BJ (cell line): ENCODE results near the gene DGAT2. TPM values are rescaled to one million over a fixed set of nuclear protein-coding genes. Genes with fewer than 3 reads are reported as not detected.

Experiments
- CTCF ChIA-PET: fragments of 350-600 bp; formaldehyde crosslinking; extraction: SDS; loops from one replicate; lab custom pipeline; 2021; ENCODE audit warnings: antibody characterized with exemption, inconsistent platforms; lab: Yijun Ruan, JAX
- POLR2A ChIA-PET: fragments of 300-600 bp; sonication (Branson Sonifier 250); formaldehyde crosslinking; extraction: SDS; loops from one replicate; lab custom pipeline; 2021; ENCODE audit warnings: antibody characterized with exemption; lab: Charles Lee
- DNase-seq: peaks from one replicate; pipeline ENCODE4 v3.0.0-alpha.2; 2011; ENCODE audit warnings: low read depth
- H3K27me3 ChIP-seq: 2 replicates; pipeline ENCODE4 v1.6.0; 2011; ENCODE audit warnings: low read length; ENCODE audit not compliant: control insufficient read depth, insufficient read depth
- H3K36me3 ChIP-seq: 2 replicates; pipeline ENCODE4 v1.5.1; 2011; ENCODE audit warnings: low read length; ENCODE audit not compliant: control insufficient read depth, insufficient read depth
- H3K4me3 ChIP-seq: 2 replicates; pipeline ENCODE4 v1.5.1; 2011; ENCODE audit warnings: low read depth, mild to moderate bottlenecking, control low read depth, low read length
- polyA plus RNA-seq: library from polyadenylated mRNA; depleted of rRNA; stranded (reverse); fragments of >200 nt; gene quantifications from 2 replicates; pipeline ENCODE4 v1.2.3, GENCODE V29; 2011
- TF ChIP-seq, protein P1 (sequence below): IDR thresholded peaks from 2 replicates; pipeline ENCODE4 v1.5.1; 2011; ENCODE audit warnings: low read depth, mild to moderate bottlenecking, control low read depth, inconsistent platforms, low read length, moderate library complexity; ENCODE audit not compliant: insufficient read depth

The DGAT2 gene
- polyA plus RNA-seq, 1 experiment = 2.6 TPM

DNA sequence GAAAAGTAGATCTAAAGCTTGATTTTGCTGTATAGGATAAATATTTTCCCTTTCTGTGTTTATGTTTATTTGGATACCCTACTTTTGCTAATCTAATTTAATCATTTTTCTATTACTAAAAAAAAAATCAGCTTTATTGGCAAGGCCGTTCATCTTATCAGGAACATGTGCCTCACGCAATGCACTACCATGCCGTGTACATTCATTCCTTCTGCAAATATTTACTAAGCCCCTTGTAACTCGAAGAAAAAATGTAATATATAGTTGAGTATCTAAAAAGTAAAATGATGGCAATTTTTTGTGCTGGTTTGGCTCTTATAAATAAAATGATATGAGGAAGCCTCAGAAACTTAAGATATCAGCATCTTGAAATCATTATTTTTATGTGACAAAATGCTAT lies 55.4 kb downstream of the DGAT2 start:
- POLR2A ChIA-PET = no interaction called here
- DNase-seq = no peak
- Histone ChIP-seq H3K4me3 (no peak overlapping the region), H3K27me3 (no peaks in the 10 kb centered on the region), H3K36me3 (no peaks in the 10 kb centered on the region)
- TF ChIP-seq, protein P1, sequence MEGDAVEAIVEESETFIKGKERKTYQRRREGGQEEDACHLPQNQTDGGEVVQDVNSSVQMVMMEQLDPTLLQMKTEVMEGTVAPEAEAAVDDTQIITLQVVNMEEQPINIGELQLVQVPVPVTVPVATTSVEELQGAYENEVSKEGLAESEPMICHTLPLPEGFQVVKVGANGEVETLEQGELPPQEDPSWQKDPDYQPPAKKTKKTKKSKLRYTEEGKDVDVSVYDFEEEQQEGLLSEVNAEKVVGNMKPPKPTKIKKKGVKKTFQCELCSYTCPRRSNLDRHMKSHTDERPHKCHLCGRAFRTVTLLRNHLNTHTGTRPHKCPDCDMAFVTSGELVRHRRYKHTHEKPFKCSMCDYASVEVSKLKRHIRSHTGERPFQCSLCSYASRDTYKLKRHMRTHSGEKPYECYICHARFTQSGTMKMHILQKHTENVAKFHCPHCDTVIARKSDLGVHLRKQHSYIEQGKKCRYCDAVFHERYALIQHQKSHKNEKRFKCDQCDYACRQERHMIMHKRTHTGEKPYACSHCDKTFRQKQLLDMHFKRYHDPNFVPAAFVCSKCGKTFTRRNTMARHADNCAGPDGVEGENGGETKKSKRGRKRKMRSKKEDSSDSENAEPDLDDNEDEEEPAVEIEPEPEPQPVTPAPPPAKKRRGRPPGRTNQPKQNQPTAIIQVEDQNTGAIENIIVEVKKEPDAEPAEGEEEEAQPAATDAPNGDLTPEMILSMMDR = no peak
- CTCF ChIA-PET = interaction anchor here (2.2 kb wide), 1 partner anchor 9 kb away, joined by 4 read pairs; the partner anchor contains the start of gene UVRAG

- TF ChIP-seq, protein P1 = no peak
- Histone ChIP-seq H3K27me3 (no peaks in the 10 kb centered on the region), H3K36me3 (no peaks in the 10 kb centered on the region), H3K4me3 (no peak overlapping the region)
- CTCF ChIA-PET = interaction anchor here (0.5 to 2.0 kb wide), 5 partner anchors 23 to 177 kb away, joined by 3 to 6 read pairs (median 3); no protein-coding TSS in a partner anchor
- POLR2A ChIA-PET = interaction anchor here (0.7 kb wide), 1 partner anchor 24 kb away, joined by 4 read pairs; no protein-coding TSS in a partner anchor
- DNase-seq = no peak
These were observed 58.1 kb downstream of the DGAT2 start for GRCh38 chr11:75826461-75827230.

DNA sequence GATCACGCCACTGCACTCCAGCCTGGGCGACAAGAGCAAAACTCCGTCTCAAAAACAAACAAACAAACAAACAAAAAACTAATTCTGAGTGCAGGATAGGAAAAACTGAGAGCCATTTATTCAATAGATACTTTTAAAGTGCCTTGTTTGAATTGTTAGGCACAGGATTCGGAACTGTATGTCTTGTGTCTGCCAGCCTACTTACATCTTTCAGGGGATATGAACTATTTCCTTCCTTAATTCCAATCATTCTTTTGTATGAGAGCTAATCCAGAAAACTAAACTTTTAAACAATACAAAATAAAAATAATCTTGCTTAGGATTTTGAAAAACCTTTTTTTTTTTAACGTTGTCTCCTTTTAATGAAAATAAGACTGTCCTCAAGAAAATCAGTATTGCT lies 59.0 kb downstream of the DGAT2 start:
- POLR2A ChIA-PET = interaction anchor here (0.7 kb wide), 1 partner anchor 23 kb away, joined by 4 read pairs; no protein-coding TSS in a partner anchor
- TF ChIP-seq, protein P1 = no peak
- H3K4me3 ChIP-seq = no peak overlapping the region
- H3K27me3 ChIP-seq = no peaks in the 10 kb centered on the region
- DNase-seq = no peak
- CTCF ChIA-PET = interaction anchor here (0.6 to 2.0 kb wide), 5 partner anchors 9 to 178 kb away, joined by 3 to 6 read pairs (median 5); no protein-coding TSS in a partner anchor
- no peaks in the 10 kb centered on the region for H3K36me3 ChIP-seq

DNA sequence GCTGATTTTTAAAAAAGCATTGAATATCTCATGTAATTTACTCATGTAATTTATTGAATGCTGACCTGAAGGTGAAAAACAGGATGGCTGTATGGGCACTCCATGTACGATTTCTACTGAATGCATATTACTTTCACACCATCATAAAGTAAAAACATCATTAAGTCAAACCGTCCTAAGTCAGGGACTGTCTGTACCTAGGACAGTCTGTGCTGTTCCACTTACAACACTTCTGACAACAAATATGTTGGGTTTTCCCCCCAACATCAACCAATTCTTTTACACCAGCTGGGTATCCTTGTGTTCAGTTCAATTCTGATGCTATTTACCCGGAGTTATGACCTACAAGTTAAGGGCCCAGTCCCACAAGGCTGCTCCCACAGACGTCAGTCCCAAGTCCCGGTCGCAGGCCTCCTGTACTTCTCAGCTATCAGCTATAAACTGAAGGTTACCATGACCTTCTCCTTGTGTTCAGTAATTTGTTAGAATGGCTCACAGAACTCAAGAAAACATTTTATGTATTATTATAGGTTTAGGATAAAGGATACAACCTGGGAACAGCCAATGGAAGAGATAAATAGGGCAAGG lies 63.4 kb downstream of the DGAT2 start:
- no peaks in the 10 kb centered on the region for H3K36me3 ChIP-seq
- TF ChIP-seq, protein P1 = no peak
- no peaks in the 10 kb centered on the region for H3K27me3 ChIP-seq
- H3K4me3 ChIP-seq = no peak overlapping the region
- ChIA-PET CTCF (interaction anchor here (0.8 to 0.9 kb wide), 2 partner anchors 26 to 29 kb away, joined by 3 to 4 read pairs; no protein-coding TSS in a partner anchor), POLR2A (no interaction called here)
- DNase-seq = no peak

DNA sequence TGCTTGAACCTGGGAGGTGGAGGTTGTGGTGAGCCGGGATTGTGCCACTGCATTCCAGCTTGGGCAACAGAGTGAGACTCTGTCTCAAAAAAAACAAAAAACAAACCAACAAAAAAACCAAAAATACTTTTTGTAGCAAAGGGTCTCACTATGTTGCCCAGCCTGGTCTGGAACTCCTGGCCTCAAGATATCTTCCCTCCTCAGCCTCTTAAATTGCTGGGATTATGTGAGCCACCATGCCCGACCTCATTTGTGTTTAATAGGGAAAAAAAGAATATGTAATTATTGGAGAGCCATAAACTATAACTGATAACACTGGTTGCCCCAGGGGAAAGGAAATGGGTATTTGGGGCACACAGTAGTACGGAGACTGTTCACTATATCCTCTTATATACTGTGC lies 66.2 kb downstream of the DGAT2 start:
- TF ChIP-seq, protein P1 = no peak
- CTCF ChIA-PET = no interaction called here
- H3K27me3 ChIP-seq = no peaks in the 10 kb centered on the region
- H3K36me3 ChIP-seq = no peaks in the 10 kb centered on the region
- POLR2A ChIA-PET = no interaction called here
- DNase-seq = no peak
- H3K4me3 ChIP-seq = no peak overlapping the region
